ENCODE measurements around the gene SNX20.
A peak's percentile ranks its signal among the peaks of the same experiment; 100 is the strongest.

The SNX20 gene

GRCh38 chr16:50681021-50681885 is at the start of gene SNX20:
SNX20 (minus strand) TSS chr16:50681312; CDS start chr16:50677526, 3,786 bp downstream.
- peak; percentile 81 to 84 for DNase-seq

- DNase-seq, result no peak
These were observed 43.2 kb upstream of the SNX20 start for GRCh38 chr16:50724306-50724705.

- no peak for DNase-seq
These were observed 41.8 kb upstream of the SNX20 start for GRCh38 chr16:50722960-50723359.

GRCh38 chr16:50722405-50722737 is 41.3 kb upstream of the SNX20 start:
- DNase-seq, result no peak

GRCh38 chr16:50721549-50722404 is 40.7 kb upstream of the SNX20 start:
- DNase-seq, result peak in 1 of 2 donors; percentile 51

- DNase-seq, result peak in 1 of 2 donors; percentile 26
These were observed 38.6 kb upstream of the SNX20 start for GRCh38 chr16:50719401-50720337.

- DNase-seq, result no peak
These were observed 37.8 kb upstream of the SNX20 start for GRCh38 chr16:50718761-50719400.

GRCh38 chr16:50718061-50718760 is 37.1 kb upstream of the SNX20 start:
- no peak for DNase-seq

GRCh38 chr16:50717494-50717893 is 36.4 kb upstream of the SNX20 start:
- no peak for DNase-seq

- no peak for DNase-seq
These were observed 36.0 kb upstream of the SNX20 start for GRCh38 chr16:50717091-50717490.

GRCh38 chr16:50712956-50713355 is 31.8 kb upstream of the SNX20 start:
- no peak for DNase-seq

- DNase-seq, result no peak
These were observed 31.4 kb upstream of the SNX20 start for GRCh38 chr16:50712560-50712898.

GRCh38 chr16:50711862-50712559 is 30.9 kb upstream of the SNX20 start:
- DNase-seq, result no peak

GRCh38 chr16:50711040-50711439 is 29.9 kb upstream of the SNX20 start:
- DNase-seq, result no peak

- DNase-seq, result no peak
These were observed 28.9 kb upstream of the SNX20 start for GRCh38 chr16:50709980-50710379.

- DNase-seq, result peak in 1 of 2 donors; percentile 37
These were observed 28.1 kb upstream of the SNX20 start for GRCh38 chr16:50709061-50709684.

- peak in 1 of 2 donors; percentile 38 for DNase-seq
These were observed 27.4 kb upstream of the SNX20 start for GRCh38 chr16:50708373-50709060.

GRCh38 chr16:50706250-50706649 is 25.1 kb upstream of the SNX20 start:
- DNase-seq, result no peak

GRCh38 chr16:50705436-50706110 is 24.5 kb upstream of the SNX20 start:
- DNase-seq, result no peak

Data from CD4-positive, alpha-beta T cell treated with Interferon alpha-2 for 1 hour (primary cell).